Smooth muscle cell (in vitro differentiated cells): Measurements from ENCODE around the gene LRIG1. TPM values are rescaled to one million over a fixed set of nuclear protein-coding genes. Genes with fewer than 3 reads are reported as not detected.
A peak's percentile ranks its signal among the peaks of the same experiment; 100 is the strongest.

Experiments
- DNase-seq: peaks from one replicate; lab custom pipeline; 2025; ENCODE audit not compliant: unreplicated experiment; lab: John Stamatoyannopoulos, UW
- H2AFZ ChIP-seq: fragments of 200-600 bp; sonication (generic); 2 replicates; pipeline ENCODE4 v1.6.0; 2016; ENCODE audit warnings: antibody characterized with exemption, low read depth, mild to moderate bottlenecking
- H3F3A ChIP-seq: fragments of 200-600 bp; sonication (generic); 2 replicates; pipeline ENCODE4 v1.6.0; 2017; ENCODE audit warnings: antibody characterized with exemption, low read depth
- H3K27ac ChIP-seq: fragments of 200-600 bp; sonication (generic); 2 replicates; pipeline ENCODE4 v1.5.1; 2016; ENCODE audit warnings: low read depth, mild to moderate bottlenecking
- H3K27me3 ChIP-seq: fragments of 200-600 bp; sonication (generic); 2 replicates; pipeline ENCODE4 v1.6.1; 2016; ENCODE audit warnings: low read depth, mild to moderate bottlenecking
- H3K36me3 ChIP-seq: fragments of 200-600 bp; sonication (generic); 2 replicates; pipeline ENCODE4 v1.5.1; 2016; ENCODE audit warnings: low read depth
- H3K4me1 ChIP-seq: fragments of 200-600 bp; sonication (generic); 2 replicates; pipeline ENCODE4 v1.5.1; 2016; ENCODE audit warnings: low read depth
- H3K4me2 ChIP-seq: fragments of 200-600 bp; sonication (generic); 2 replicates; pipeline ENCODE4 v1.6.0; 2016; ENCODE audit warnings: mild to moderate bottlenecking
- H3K4me3 ChIP-seq: fragments of 200-600 bp; sonication (generic); 2 replicates; pipeline ENCODE4 v1.5.1; 2016; ENCODE audit warnings: mild to moderate bottlenecking
- H3K79me2 ChIP-seq: fragments of 200-600 bp; sonication (generic); 2 replicates; pipeline ENCODE4 v1.6.0; 2016; ENCODE audit warnings: low read depth, mild to moderate bottlenecking
- H3K9ac ChIP-seq: fragments of 200-600 bp; sonication (generic); 2 replicates; pipeline ENCODE4 v1.6.0; 2016; ENCODE audit warnings: low read depth
- H3K9me3 ChIP-seq: fragments of 200-600 bp; sonication (generic); replicated peaks from 2 replicates; pipeline ENCODE4 v1.5.1; 2016; ENCODE audit warnings: low read depth
- H4K20me1 ChIP-seq: fragments of 200-600 bp; sonication (generic); 2 replicates; pipeline ENCODE4 v1.6.0; 2016; ENCODE audit warnings: low read depth
- WGBS: methylation state at CpG from one replicate; pipeline ENCODE4 v1.1.7; 2016; ENCODE audit warnings: low lambda C conversion rate; 5-methylcytosine and 5-hydroxymethylcytosine counted together
- polyA plus RNA-seq: library from polyadenylated mRNA; unstranded; fragments of >200 nt; fragmentation: Nextera tagmentation; extraction: Ambion mirVana; gene quantifications from 2 replicates; pipeline ENCODE4 v1.2.1, GENCODE V29; 2016
- total RNA-seq: library from RNA; depleted of rRNA; stranded (reverse); fragments of >200 nt; gene quantifications from 2 replicates; pipeline ENCODE4 v1.2.3, GENCODE V29; 2014
- TF ChIP-seq, protein P1 (sequence below): fragments of 200-600 bp; sonication (generic); IDR thresholded peaks from 2 replicates; pipeline ENCODE4 v1.5.1; 2017; ENCODE audit warnings: borderline replicate concordance, mild to moderate bottlenecking, antibody characterized with exemption; ENCODE audit not compliant: insufficient read depth, poor library complexity, severe bottlenecking

LRIG1 gene
- total and polyA plus RNA-seq, 2 experiments from 2014 or later: 26.5 to 31.3 TPM

DNA sequence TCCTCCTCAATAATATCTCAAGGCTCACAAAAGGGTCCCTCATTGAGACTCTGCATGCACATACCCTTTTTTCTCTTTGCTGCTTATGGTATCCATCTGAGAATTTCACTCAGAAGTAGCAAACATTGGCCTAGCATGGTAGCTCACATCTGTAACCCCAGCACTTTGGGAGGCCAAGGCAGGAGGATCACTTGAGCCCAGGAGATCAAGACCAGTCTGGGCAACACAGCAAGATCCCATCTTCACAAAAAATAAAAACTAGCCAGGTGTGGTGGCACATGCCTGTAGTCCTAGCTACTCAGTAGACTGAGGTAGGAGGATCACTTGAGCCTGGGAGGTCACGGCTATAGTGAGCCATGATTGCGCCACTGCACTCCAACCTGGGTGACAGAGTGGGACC, 11.7 kb downstream of the LRIG1 start:
- Histone ChIP-seq H2AFZ (no peak overlapping the region), H3K79me2 (peaks cover 70% of the 10 kb centered on the region), H3K9ac (no peak overlapping the region), H3K9me3 (no peaks in the 10 kb centered on the region), H3K27ac (no peak overlapping the region), H4K20me1 (peaks cover 40% of the 10 kb centered on the region), H3K36me3 (no peaks in the 10 kb centered on the region), H3K4me3 (no peak overlapping the region), H3F3A (peaks cover 8% of the 10 kb centered on the region), H3K4me2 (no peak overlapping the region), H3K4me1 (peaks cover 85% of the 10 kb centered on the region), H3K27me3 (no peaks in the 10 kb centered on the region)
- DNase-seq: no peak
- TF ChIP-seq, protein P1, sequence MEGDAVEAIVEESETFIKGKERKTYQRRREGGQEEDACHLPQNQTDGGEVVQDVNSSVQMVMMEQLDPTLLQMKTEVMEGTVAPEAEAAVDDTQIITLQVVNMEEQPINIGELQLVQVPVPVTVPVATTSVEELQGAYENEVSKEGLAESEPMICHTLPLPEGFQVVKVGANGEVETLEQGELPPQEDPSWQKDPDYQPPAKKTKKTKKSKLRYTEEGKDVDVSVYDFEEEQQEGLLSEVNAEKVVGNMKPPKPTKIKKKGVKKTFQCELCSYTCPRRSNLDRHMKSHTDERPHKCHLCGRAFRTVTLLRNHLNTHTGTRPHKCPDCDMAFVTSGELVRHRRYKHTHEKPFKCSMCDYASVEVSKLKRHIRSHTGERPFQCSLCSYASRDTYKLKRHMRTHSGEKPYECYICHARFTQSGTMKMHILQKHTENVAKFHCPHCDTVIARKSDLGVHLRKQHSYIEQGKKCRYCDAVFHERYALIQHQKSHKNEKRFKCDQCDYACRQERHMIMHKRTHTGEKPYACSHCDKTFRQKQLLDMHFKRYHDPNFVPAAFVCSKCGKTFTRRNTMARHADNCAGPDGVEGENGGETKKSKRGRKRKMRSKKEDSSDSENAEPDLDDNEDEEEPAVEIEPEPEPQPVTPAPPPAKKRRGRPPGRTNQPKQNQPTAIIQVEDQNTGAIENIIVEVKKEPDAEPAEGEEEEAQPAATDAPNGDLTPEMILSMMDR: no peak
- WGBS: 100% methylated on average over 2 of the region's 2 CpGs

DNA sequence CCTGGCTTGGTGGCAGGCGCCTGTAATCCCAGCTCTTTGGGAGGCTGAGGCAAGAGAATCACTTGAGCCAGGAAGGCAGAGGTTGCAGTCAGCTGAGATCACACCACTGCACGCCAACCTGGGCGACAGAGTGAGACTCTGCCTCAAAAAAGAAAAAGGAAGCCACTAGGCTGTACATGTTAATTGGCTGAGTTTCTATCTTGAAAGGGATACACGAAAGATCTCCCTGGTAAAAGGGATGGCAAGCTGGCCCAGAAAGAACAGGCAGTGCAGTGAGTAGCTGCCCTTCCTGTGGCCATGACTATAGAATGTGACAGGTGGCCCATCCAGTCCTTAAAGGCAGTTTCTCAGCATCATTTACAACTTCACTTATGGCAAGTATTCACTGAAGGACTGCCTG, 12.3 kb downstream of the LRIG1 start:
- peaks cover 68% of the 10 kb centered on the region for H3K79me2 ChIP-seq
- H3K4me3 ChIP-seq: no peak overlapping the region

DNA sequence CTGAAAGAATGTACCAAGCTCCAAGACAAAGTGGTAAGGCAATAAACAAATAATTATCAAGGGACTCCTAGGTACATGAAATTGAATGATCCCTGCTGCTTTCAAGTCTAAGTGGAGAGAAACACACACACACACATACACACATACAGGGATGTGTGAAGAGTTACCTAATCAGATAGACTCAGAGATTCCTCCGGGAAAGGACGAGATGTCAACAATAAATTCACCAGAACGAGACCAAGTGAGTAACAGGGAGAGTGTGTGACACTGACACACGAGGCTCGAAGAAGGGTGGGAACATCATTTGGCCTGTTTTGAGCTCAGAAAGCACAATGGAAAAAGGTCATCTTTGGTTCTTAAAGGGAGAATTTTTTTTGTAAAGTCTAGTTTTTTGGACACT, 13.4 kb downstream of the LRIG1 start:
- Histone ChIP-seq H3K27ac (peak overlapping the region; percentile 69), H3K27me3 (no peaks in the 10 kb centered on the region), H3F3A (peaks cover 12% of the 10 kb centered on the region), H3K9ac (no peak overlapping the region), H3K4me2 (peak overlapping the region; percentile 64), H3K79me2 (peaks cover 67% of the 10 kb centered on the region), H2AFZ (no peak overlapping the region), H3K9me3 (no peaks in the 10 kb centered on the region), H4K20me1 (peaks cover 23% of the 10 kb centered on the region), H3K36me3 (no peaks in the 10 kb centered on the region), H3K4me3 (no peak overlapping the region), H3K4me1 (peaks cover 85% of the 10 kb centered on the region)
- 43% methylated on average over 5 of the region's 5 CpGs for WGBS
- DNase-seq: no peak
- TF ChIP-seq, protein P1: no peak

More for the DNA sequence above, 12.3 kb downstream of the LRIG1 start:
- H3K27ac ChIP-seq: no peak overlapping the region
- H3K9ac ChIP-seq: no peak overlapping the region
- H3K9me3 ChIP-seq: no peaks in the 10 kb centered on the region
- no peak for DNase-seq
- no peaks in the 10 kb centered on the region for H3K27me3 ChIP-seq
- H2AFZ ChIP-seq: no peak overlapping the region
- peaks cover 12% of the 10 kb centered on the region for H3F3A ChIP-seq
- WGBS: 94% methylated on average over 4 of the region's 4 CpGs
- H4K20me1 ChIP-seq: peaks cover 33% of the 10 kb centered on the region
- H3K4me1 ChIP-seq: peaks cover 85% of the 10 kb centered on the region
- H3K4me2 ChIP-seq: no peak overlapping the region
- TF ChIP-seq, protein P1: no peak
- no peaks in the 10 kb centered on the region for H3K36me3 ChIP-seq

DNA sequence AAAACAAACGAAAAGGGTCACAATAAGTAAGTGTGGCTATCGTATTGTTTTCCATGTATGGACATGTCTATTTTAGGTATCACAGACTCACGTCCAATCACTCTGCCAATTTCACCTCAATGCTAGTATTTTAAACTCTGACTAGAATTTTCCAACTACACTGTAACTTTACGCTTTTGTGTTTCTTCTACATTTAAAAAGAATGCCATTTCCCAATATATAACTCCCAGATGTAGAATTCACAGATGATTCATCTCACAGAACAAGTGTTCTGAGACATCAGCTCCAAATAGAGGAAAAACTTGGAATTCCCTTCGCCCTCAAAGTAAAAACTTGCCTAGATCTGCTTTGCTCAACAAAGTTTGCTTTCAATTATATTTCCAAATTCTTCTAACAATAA, 14.2 kb downstream of the LRIG1 start:
- Histone ChIP-seq H4K20me1 (peaks cover 15% of the 10 kb centered on the region), H3K27me3 (no peaks in the 10 kb centered on the region), H3K27ac (peak overlapping the region; percentile 69), H3K79me2 (peaks cover 65% of the 10 kb centered on the region), H3K4me3 (no peak overlapping the region), H2AFZ (no peak overlapping the region), H3K36me3 (no peaks in the 10 kb centered on the region), H3K4me2 (peak overlapping the region; percentile 64), H3K9ac (peak overlapping the region; percentile 24), H3K9me3 (no peaks in the 10 kb centered on the region), H3F3A (peaks cover 12% of the 10 kb centered on the region), H3K4me1 (peaks cover 84% of the 10 kb centered on the region)
- DNase-seq: no peak
- WGBS: 57% methylated on average over 5 of the region's 5 CpGs
- TF ChIP-seq, protein P1: no peak
